DMS 273 (cell line): Measurements from ENCODE around the gene ADAM11.

Experiments
- DNase-seq: peaks from one replicate; lab custom pipeline; 2025; ENCODE audit not compliant: unreplicated experiment; lab: John Stamatoyannopoulos, UW

The ADAM11 gene

GRCh38 chr17:44757045-44757917 is 1.5 kb upstream of the ADAM11 start:
- DNase-seq: peak; percentile 48

GRCh38 chr17:44757918-44758413 is 822 bp upstream of the ADAM11 start:
- DNase-seq: no peak

GRCh38 chr17:44759086-44759915 is 513 bp downstream of the ADAM11 start:
- peak; percentile 69 for DNase-seq

GRCh38 chr17:44759916-44760243 is 1.1 kb downstream of the ADAM11 start:
- no peak for DNase-seq

- peak; percentile 92 for DNase-seq
These were observed 1.9 kb downstream of the ADAM11 start for GRCh38 chr17:44760474-44761308.

GRCh38 chr17:44761932-44762810 is 3.4 kb downstream of the ADAM11 start:
- DNase-seq: peak; percentile 42

GRCh38 chr17:44763170-44763569 is 4.4 kb downstream of the ADAM11 start:
- DNase-seq: no peak

GRCh38 chr17:44765965-44766364 is 7.2 kb downstream of the ADAM11 start:
- DNase-seq: no peak

GRCh38 chr17:44766409-44767038 is 7.7 kb downstream of the ADAM11 start:
- peak; percentile 47 for DNase-seq

- no peak for DNase-seq
These were observed 8.7 kb downstream of the ADAM11 start for GRCh38 chr17:44767493-44767892.

GRCh38 chr17:44768505-44769142 is 9.8 kb downstream of the ADAM11 start:
- DNase-seq: no peak

- DNase-seq: no peak
These were observed 10.4 kb downstream of the ADAM11 start for GRCh38 chr17:44769230-44769629.

- DNase-seq: no peak
These were observed 10.9 kb downstream of the ADAM11 start for GRCh38 chr17:44769647-44770084.

GRCh38 chr17:44770166-44770925 is 11.6 kb downstream of the ADAM11 start:
- DNase-seq: no peak

GRCh38 chr17:44772308-44773045 is 13.7 kb downstream of the ADAM11 start:
- no peak for DNase-seq

- no peak for DNase-seq
These were observed 14.4 kb downstream of the ADAM11 start for GRCh38 chr17:44773140-44773539.

GRCh38 chr17:44774271-44775135 is 15.7 kb downstream of the ADAM11 start:
- peak; percentile 96 for DNase-seq
